GM12864 (cell line): ENCODE results near the gene WDFY4.

Experiments used
- DNase-seq: peaks from one replicate; pipeline ENCODE4 v3.0.0-alpha.2; 2011; ENCODE audit warnings: low read depth
- H3K4me3 ChIP-seq: 2 replicates; pipeline ENCODE4 v1.5.1; 2011; ENCODE audit warnings: mild to moderate bottlenecking, low read depth, low read length, control low read depth
- TF ChIP-seq, protein P1 (sequence below): IDR thresholded peaks from 2 replicates; pipeline ENCODE4 v1.5.1; 2011; ENCODE audit warnings: low read depth, mild to moderate bottlenecking, moderate library complexity, low read length, control low read depth, inconsistent platforms; ENCODE audit errors: missing control alignments

The WDFY4 gene

DNA sequence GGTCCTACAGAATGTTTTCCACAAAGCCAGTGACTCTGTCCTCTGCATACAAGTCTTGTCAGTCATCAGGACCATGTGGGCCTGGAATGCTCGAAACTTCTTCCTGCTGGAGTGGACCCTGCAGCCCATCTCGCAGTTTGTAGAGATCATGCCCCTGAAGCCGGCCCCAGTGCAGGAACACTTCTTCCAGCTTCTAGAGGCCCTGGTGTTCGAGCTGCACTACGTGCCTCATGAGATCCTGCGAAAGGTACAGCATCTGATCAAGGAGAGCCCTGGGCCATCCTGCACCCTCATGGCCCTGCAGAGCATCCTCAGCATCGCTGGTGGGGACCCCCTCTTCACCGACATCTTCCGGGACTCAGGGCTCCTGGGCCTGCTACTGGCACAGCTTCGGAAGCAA, 46.5 kb downstream of the WDFY4 start:
- H3K4me3 ChIP-seq: no peak overlapping the region

DNA sequence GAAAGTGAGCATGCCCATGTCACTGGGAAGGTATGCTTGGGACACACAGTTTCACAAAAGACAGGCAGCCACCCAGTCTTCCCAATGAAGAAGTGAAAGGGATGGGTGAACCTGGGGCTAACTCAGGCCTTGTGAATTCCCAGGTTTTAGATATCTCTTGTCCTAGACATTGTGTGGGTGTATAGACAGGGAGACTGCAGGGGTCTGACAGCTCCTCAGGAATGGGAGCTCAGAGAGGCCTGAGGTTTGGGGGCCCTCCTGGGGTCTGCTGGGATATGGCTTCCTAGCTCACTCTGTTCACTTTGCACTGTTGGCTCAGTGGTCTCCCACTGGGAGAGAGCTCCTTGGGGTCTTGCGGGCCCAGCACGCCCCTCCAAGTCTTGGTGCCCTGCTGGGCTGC, 47.0 kb downstream of the WDFY4 start:
- TF ChIP-seq, protein P1, sequence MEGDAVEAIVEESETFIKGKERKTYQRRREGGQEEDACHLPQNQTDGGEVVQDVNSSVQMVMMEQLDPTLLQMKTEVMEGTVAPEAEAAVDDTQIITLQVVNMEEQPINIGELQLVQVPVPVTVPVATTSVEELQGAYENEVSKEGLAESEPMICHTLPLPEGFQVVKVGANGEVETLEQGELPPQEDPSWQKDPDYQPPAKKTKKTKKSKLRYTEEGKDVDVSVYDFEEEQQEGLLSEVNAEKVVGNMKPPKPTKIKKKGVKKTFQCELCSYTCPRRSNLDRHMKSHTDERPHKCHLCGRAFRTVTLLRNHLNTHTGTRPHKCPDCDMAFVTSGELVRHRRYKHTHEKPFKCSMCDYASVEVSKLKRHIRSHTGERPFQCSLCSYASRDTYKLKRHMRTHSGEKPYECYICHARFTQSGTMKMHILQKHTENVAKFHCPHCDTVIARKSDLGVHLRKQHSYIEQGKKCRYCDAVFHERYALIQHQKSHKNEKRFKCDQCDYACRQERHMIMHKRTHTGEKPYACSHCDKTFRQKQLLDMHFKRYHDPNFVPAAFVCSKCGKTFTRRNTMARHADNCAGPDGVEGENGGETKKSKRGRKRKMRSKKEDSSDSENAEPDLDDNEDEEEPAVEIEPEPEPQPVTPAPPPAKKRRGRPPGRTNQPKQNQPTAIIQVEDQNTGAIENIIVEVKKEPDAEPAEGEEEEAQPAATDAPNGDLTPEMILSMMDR: no peak
- DNase-seq: no peak
- H3K4me3 ChIP-seq: no peak overlapping the region

More for the DNA sequence above, 46.5 kb downstream of the WDFY4 start:
- no peak for DNase-seq
- TF ChIP-seq, protein P1: no peak

GRCh38 chr10:48733329-48733728, 48.7 kb downstream of the WDFY4 start:
- no peak for DNase-seq
- no peak overlapping the region for H3K4me3 ChIP-seq
- TF ChIP-seq, protein P1: no peak

GRCh38 chr10:48735836-48736390, 51.2 kb downstream of the WDFY4 start:
- TF ChIP-seq, protein P1: no peak
- no peak for DNase-seq
- H3K4me3 ChIP-seq: no peak overlapping the region

GRCh38 chr10:48736596-48736995, 51.9 kb downstream of the WDFY4 start:
- TF ChIP-seq, protein P1: no peak

DNA sequence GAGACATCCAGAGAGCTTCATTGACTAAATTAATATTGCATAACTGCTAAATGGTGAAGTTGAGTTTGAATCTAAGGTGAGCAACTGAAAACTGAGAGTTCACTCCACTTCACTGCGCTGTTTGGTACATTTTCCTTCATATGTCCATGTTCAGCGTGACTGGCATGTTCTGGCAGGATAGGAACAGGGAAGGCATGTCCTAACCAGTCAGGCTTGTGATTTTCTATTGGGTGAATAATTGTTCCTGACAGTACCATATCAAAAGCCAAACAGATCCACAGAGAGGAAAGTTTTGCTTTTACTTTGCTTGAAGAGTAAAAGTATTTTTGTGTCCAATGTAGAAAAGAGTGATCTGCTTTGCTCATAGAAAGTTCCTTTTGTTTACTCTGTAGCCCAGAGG, 53.2 kb downstream of the WDFY4 start:
- H3K4me3 ChIP-seq: no peak overlapping the region
- DNase-seq: no peak
- TF ChIP-seq, protein P1: no peak

More at GRCh38 chr10:48736596-48736995, 51.9 kb downstream of the WDFY4 start:
- H3K4me3 ChIP-seq: no peak overlapping the region
- no peak for DNase-seq

DNA sequence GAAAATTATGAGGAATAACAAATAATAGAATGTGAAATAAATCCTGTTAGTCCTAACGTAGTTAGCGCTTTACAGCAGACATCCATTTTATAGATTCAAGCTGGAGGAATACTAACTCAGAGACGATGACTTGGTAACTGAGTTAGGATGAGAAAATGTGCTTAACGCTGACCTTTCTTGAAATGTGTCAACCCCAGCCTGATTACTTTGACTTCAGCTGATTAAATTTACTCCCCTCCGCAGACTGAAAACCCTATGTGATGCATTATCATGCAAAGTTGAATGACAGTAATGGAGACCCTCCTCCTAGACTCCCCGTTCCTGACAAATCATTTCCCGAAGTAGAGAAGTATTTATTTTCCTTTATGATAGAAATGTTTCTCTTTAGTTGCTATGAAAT, 54.5 kb downstream of the WDFY4 start:
- H3K4me3 ChIP-seq: no peak overlapping the region
- DNase-seq: no peak
- TF ChIP-seq, protein P1: no peak
